ENCODE results near the gene CRPPA. TPM values are rescaled to one million over a fixed set of nuclear protein-coding genes. Genes with fewer than 3 reads are reported as not detected.

CRPPA gene
- total and polyA plus RNA-seq, 12 donors: 0.57 to 4.2 (median 2.8) TPM

GRCh38 chr7:16419859-16420258 is 1.5 kb downstream of the CRPPA start:
- no peak for DNase-seq
- Histone ChIP-seq H3K27me3 (no peaks in the 10 kb centered on the region), H3K27ac (peak overlapping the region in 2 of 5 donors; percentile 98), H3K4me1 (replicated peaks in 1 of 2) (peaks cover 9 to 17% of the 10 kb centered on the region in 2 donors), H3K9me3 (replicated peaks in 1 of 3) (no peaks in the 10 kb centered on the region), H3K36me3 (replicated peaks in 1 of 2) (no peaks in the 10 kb centered on the region), H3K4me3 (no peak overlapping the region)
- TF ChIP-seq CTCF (IDR thresholded peaks at IDR 0.05) (no peak), POLR2A (IDR thresholded peaks at IDR 0.05) (no peak)
- intact Hi-C loops (cut with DNase I): no loop called here
- WGBS, 4 donors: 73 to 87% (median 78%) methylated on average over 8 to 10 of the region's 10 CpGs

- no peaks in the 10 kb centered on the region for H3K9me3 ChIP-seq (replicated peaks in 1 of 3)
- no peak overlapping the region for H3K4me3 ChIP-seq
- no peak overlapping the region for H3K27ac ChIP-seq
- H3K36me3 ChIP-seq (replicated peaks in 1 of 2): no peaks in the 10 kb centered on the region
- peaks cover 9 to 17% of the 10 kb centered on the region in 2 donors for H3K4me1 ChIP-seq (replicated peaks in 1 of 2)
- H3K27me3 ChIP-seq: no peaks in the 10 kb centered on the region
- intact Hi-C loops (cut with DNase I): no loop called here
- DNase-seq: no peak
- 95 to 100% (median 99%) methylated on average over 1 of the region's 1 CpG for WGBS, 4 donors
- TF ChIP-seq CTCF (IDR thresholded peaks at IDR 0.05): no peak
- no peak for TF ChIP-seq POLR2A (IDR thresholded peaks at IDR 0.05)
Measured at GRCh38 chr7:16419126-16419525, 2.2 kb downstream of the CRPPA start.

- TF ChIP-seq POLR2A (IDR thresholded peaks at IDR 0.05) (no peak), CTCF (IDR thresholded peaks at IDR 0.05) (no peak)
- Histone ChIP-seq H3K27me3 (no peaks in the 10 kb centered on the region), H3K36me3 (replicated peaks in 1 of 2) (no peaks in the 10 kb centered on the region), H3K4me3 (no peak overlapping the region), H3K9me3 (replicated peaks in 1 of 3) (no peaks in the 10 kb centered on the region), H3K4me1 (replicated peaks in 1 of 2) (peaks cover 9 to 17% of the 10 kb centered on the region in 2 donors), H3K27ac (no peak overlapping the region)
- WGBS, 4 donors: 40 to 53% (median 49%) methylated on average over 1 of the region's 1 CpG
- intact Hi-C loops (cut with DNase I): no loop called here
- peak in 1 of 7 donors; percentile 51 for DNase-seq
Measured at GRCh38 chr7:16417906-16418305, 3.4 kb downstream of the CRPPA start.

GRCh38 chr7:16416289-16417282 is 4.8 kb downstream of the CRPPA start:
- intact Hi-C loops (cut with DNase I): no loop called here
- Histone ChIP-seq H3K27ac (no peak overlapping the region), H3K4me1 (replicated peaks in 1 of 2) (peaks cover 1 to 6% of the 10 kb centered on the region in 2 donors), H3K4me3 (no peak overlapping the region), H3K36me3 (replicated peaks in 1 of 2) (no peaks in the 10 kb centered on the region), H3K27me3 (no peaks in the 10 kb centered on the region), H3K9me3 (replicated peaks in 1 of 3) (no peaks in the 10 kb centered on the region)
- 79 to 82% (median 79%) methylated on average over 7 of the region's 7 CpGs for WGBS, 4 donors
- DNase-seq: no peak
- TF ChIP-seq CTCF (IDR thresholded peaks at IDR 0.05) (no peak), POLR2A (IDR thresholded peaks at IDR 0.05) (no peak)

Data from adrenal gland (tissue), 12 donors.